ENCODE measurements around the gene ALCAM.

GRCh38 chr3:105499961-105500360 lies 133.3 kb downstream of the ALCAM start:
- no peak for TF ChIP-seq POLR2A (IDR thresholded peaks at IDR 0.05; ENCODE audit: low read length)
- no peak for TF ChIP-seq GATA1 (IDR thresholded peaks at IDR 0.05; ENCODE audit: low read depth, low read length)

Data from erythroblast (primary cell).